HG03521 (cell line): ENCODE results near the gene CYB5A.

Experiments used
- ATAC-seq: cut with Tn5 transposase; IDR thresholded peaks from one replicate; pipeline ENCODE4 v1.9.1; 2021; ENCODE audit warnings: mild to moderate bottlenecking, moderate library complexity; ENCODE audit not compliant: unreplicated experiment

CYB5A gene

GRCh38 chr18:74249181-74249968 lies 42.4 kb downstream of the CYB5A start:
- no peak for ATAC-seq

- ATAC-seq, result no peak
Measured at GRCh38 chr18:74248595-74248994, 43.2 kb downstream of the CYB5A start.

- ATAC-seq, result no peak
Measured at GRCh38 chr18:74248189-74248588, 43.6 kb downstream of the CYB5A start.

- no peak for ATAC-seq
Measured at GRCh38 chr18:74244554-74244953, 47.2 kb downstream of the CYB5A start.

GRCh38 chr18:74243127-74243526 lies 48.6 kb downstream of the CYB5A start:
- ATAC-seq, result no peak

GRCh38 chr18:74242438-74243096 lies 49.2 kb downstream of the CYB5A start:
- ATAC-seq, result no peak

GRCh38 chr18:74241970-74242369 lies 49.8 kb downstream of the CYB5A start:
- ATAC-seq, result no peak

GRCh38 chr18:74241426-74241825 lies 50.3 kb downstream of the CYB5A start:
- no peak for ATAC-seq

- no peak for ATAC-seq
Measured at GRCh38 chr18:74239567-74239966, 52.2 kb downstream of the CYB5A start.

- ATAC-seq, result no peak
Measured at GRCh38 chr18:74234326-74235171, 57.2 kb downstream of the CYB5A start.

GRCh38 chr18:74233933-74234325 lies 57.8 kb downstream of the CYB5A start:
- ATAC-seq, result no peak

GRCh38 chr18:74230922-74231714 lies 60.6 kb downstream of the CYB5A start:
- ATAC-seq, result no peak

GRCh38 chr18:74229891-74230290 lies 61.9 kb downstream of the CYB5A start:
- no peak for ATAC-seq

GRCh38 chr18:74229005-74229404 lies 62.8 kb downstream of the CYB5A start:
- ATAC-seq, result no peak

GRCh38 chr18:74228312-74228711 lies 63.5 kb downstream of the CYB5A start:
- ATAC-seq, result no peak

GRCh38 chr18:74226666-74227065 lies 65.1 kb downstream of the CYB5A start:
- ATAC-seq, result no peak

GRCh38 chr18:74226156-74226555 lies 65.6 kb downstream of the CYB5A start:
- ATAC-seq, result no peak

- no peak for ATAC-seq
Measured at GRCh38 chr18:74225193-74225840, 66.4 kb downstream of the CYB5A start.

- no peak for ATAC-seq
Measured at GRCh38 chr18:74222710-74223494, 68.9 kb downstream of the CYB5A start.
